Measurements from ENCODE around the gene UNKL. TPM values are rescaled to one million over a fixed set of nuclear protein-coding genes. Genes with fewer than 3 reads are reported as not detected.

UNKL gene
- total RNA-seq, 2 donors from 2014 or later: 46.4 to 48.3 TPM

DNA sequence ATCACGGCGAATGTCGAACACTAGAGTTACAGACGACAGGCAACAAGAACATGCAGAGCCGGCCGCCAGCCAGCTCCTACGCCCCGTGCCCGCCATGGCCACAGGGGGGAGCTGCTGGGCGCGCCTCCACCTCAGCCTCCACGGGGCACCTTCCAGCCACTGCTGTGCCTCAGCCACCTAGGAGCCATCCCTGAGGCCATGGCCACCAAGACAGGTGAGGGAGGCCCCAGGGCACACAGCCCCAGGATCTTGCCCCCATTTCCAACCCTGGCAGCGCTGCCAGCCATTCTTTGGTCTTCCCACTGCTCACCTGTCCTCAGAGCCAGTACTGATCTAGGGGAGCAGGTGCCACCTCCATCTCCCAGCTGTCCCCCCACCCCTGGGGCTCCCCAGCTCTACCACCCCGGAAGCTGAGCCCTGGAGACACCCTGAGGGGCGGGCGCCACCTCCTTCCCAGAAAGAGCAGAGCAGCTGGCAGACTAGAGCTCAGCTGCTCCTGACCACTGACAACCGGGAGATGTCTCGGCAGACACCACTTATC, 50.9 kb downstream of the UNKL start:
- DNase-seq: peak; percentile 93
- Histone ChIP-seq H3K9ac (ENCODE audit: extremely low read depth, low read length, poor library complexity, severe bottlenecking) (no peak overlapping the region), H3K4me1 (ENCODE audit: control insufficient read depth, insufficient read depth, low read length) (no peaks in the 10 kb centered on the region), H3K27ac (ENCODE audit: low read depth, low read length) (no peak overlapping the region), H3K27me3 (ENCODE audit: control insufficient read depth, insufficient read depth, low read length, poor library complexity, severe bottlenecking) (no peaks in the 10 kb centered on the region), H3K36me3 (ENCODE audit: control insufficient read depth, insufficient read depth, low read length) (peaks cover 47% of the 10 kb centered on the region), H3K9me3 (ENCODE audit: control insufficient read depth, low read length) (no peaks in the 10 kb centered on the region), H3K4me3 (ENCODE audit: low read length) (no peak overlapping the region)
- WGBS, 2 experiments (ENCODE audit: insufficient coverage in 1 of 2, insufficient read length in 1 of 2): 71 to 76% methylated on average over 9 to 18 of the region's 18 CpGs
- Mint-ChIP-seq H3K4me3 (no peak overlapping the region), H3K27me3 (ENCODE audit: insufficient read depth) (no peaks in the 10 kb centered on the region), H3K9me3 (no peaks in the 10 kb centered on the region), H3K27ac (peak overlapping the region; percentile 87), H3K4me1 (no peaks in the 10 kb centered on the region), H3K36me3 (ENCODE audit: low read depth) (peaks cover 53% of the 10 kb centered on the region)
- TF ChIP-seq CTCF (conservative IDR thresholded peaks at IDR 0.05): peak; percentile 96

DNA sequence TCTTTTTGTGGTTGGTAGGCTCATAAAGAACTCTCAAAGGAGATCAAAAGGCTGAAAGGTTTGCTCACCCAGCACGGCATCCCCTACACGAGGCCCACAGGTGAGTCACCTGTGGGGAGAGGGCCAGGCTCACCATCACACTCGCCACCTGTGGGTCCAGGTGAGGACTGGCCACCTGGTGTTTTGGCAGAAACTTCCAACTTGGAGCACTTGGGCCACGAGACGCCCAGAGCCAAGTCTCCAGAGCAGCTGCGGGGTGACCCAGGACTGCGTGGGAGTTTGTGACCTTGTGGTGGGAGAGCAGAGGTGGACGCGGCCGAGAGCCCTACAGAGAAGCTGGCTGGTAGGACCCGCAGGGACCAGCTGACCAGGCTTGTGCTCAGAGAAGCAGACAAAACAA, 51.7 kb downstream of the UNKL start:
- H3K27ac Mint-ChIP-seq: peak overlapping the region; percentile 44
- H3K36me3 Mint-ChIP-seq (ENCODE audit: low read depth): peaks cover 53% of the 10 kb centered on the region
- no peak overlapping the region for H3K4me3 ChIP-seq (ENCODE audit: low read length)
- H3K4me1 Mint-ChIP-seq: no peaks in the 10 kb centered on the region
- 96% methylated on average over 7 to 11 of the region's 11 CpGs for WGBS, 2 experiments (ENCODE audit: insufficient coverage in 1 of 2, insufficient read length in 1 of 2)
- H3K9ac ChIP-seq (ENCODE audit: extremely low read depth, low read length, poor library complexity, severe bottlenecking): no peak overlapping the region
- H3K27me3 ChIP-seq (ENCODE audit: control insufficient read depth, insufficient read depth, low read length, poor library complexity, severe bottlenecking): no peaks in the 10 kb centered on the region
- H3K9me3 Mint-ChIP-seq: no peaks in the 10 kb centered on the region
- no peaks in the 10 kb centered on the region for H3K4me1 ChIP-seq (ENCODE audit: control insufficient read depth, insufficient read depth, low read length)
- no peak for DNase-seq
- no peak overlapping the region for H3K27ac ChIP-seq (ENCODE audit: low read depth, low read length)
- H3K27me3 Mint-ChIP-seq (ENCODE audit: insufficient read depth): no peaks in the 10 kb centered on the region
- TF ChIP-seq CTCF (conservative IDR thresholded peaks at IDR 0.05): no peak
- no peak overlapping the region for H3K4me3 Mint-ChIP-seq
- no peaks in the 10 kb centered on the region for H3K9me3 ChIP-seq (ENCODE audit: control insufficient read depth, low read length)
- H3K36me3 ChIP-seq (ENCODE audit: control insufficient read depth, insufficient read depth, low read length): peaks cover 47% of the 10 kb centered on the region

- no peak for DNase-seq
- TF ChIP-seq CTCF (conservative IDR thresholded peaks at IDR 0.05): no peak
- peaks cover 45% of the 10 kb centered on the region for H3K36me3 ChIP-seq (ENCODE audit: control insufficient read depth, insufficient read depth, low read length)
- H3K36me3 Mint-ChIP-seq (ENCODE audit: low read depth): peaks cover 53% of the 10 kb centered on the region
- H3K9me3 Mint-ChIP-seq: no peaks in the 10 kb centered on the region
- no peaks in the 10 kb centered on the region for H3K27me3 Mint-ChIP-seq (ENCODE audit: insufficient read depth)
- no peak overlapping the region for H3K4me3 ChIP-seq (ENCODE audit: low read length)
- H3K9me3 ChIP-seq (ENCODE audit: control insufficient read depth, low read length): no peaks in the 10 kb centered on the region
- H3K4me1 ChIP-seq (ENCODE audit: control insufficient read depth, insufficient read depth, low read length): no peaks in the 10 kb centered on the region
- H3K27ac ChIP-seq (ENCODE audit: low read depth, low read length): no peak overlapping the region
- no peak overlapping the region for H3K4me3 Mint-ChIP-seq
- no peak overlapping the region for H3K9ac ChIP-seq (ENCODE audit: extremely low read depth, low read length, poor library complexity, severe bottlenecking)
- WGBS, 2 experiments (ENCODE audit: insufficient coverage in 1 of 2, insufficient read length in 1 of 2): 97 to 98% methylated on average over 35 to 43 of the region's 43 CpGs
- H3K27me3 ChIP-seq (ENCODE audit: control insufficient read depth, insufficient read depth, low read length, poor library complexity, severe bottlenecking): no peaks in the 10 kb centered on the region
- no peaks in the 10 kb centered on the region for H3K4me1 Mint-ChIP-seq
- no peak overlapping the region for H3K27ac Mint-ChIP-seq
Observed at GRCh38 chr16:1361685-1362360, 52.7 kb downstream of the UNKL start.

All from endodermal cell (in vitro differentiated cells).